CD8-positive, alpha-beta memory T cell (primary cell): Measurements from ENCODE around the gene YIF1A. TPM values are rescaled to one million over a fixed set of nuclear protein-coding genes. Genes with fewer than 3 reads are reported as not detected.
"Not testable (repeated sequence)": the region's sequence is repeated elsewhere in the genome, so short reads cannot be mapped to it uniquely, and the experiment has no call there.

Source experiments
- CTCF ChIA-PET: fragments of 350-600 bp; sonication (Branson Sonifier 250); formaldehyde crosslinking; loops from one replicate; lab custom pipeline; 2021; ENCODE audit warnings: antibody characterized with exemption; lab: Charles Lee
- POLR2A ChIA-PET: fragments of 350-600 bp; sonication (Branson Sonifier 250); formaldehyde crosslinking; loops from one replicate; lab custom pipeline; 2021; ENCODE audit warnings: antibody characterized with exemption; lab: Charles Lee
- DNase-seq, 5 donors: peaks; one replicate each; pipeline versions ENCODE4 v3.0.0 to v3.0.0-alpha.2; 2020 to 2022; ENCODE audit warnings: mixed read lengths in 1 of 5
- H3K27ac ChIP-seq: one replicate; pipeline ENCODE4 v1.7.0; 2013; ENCODE audit warnings: low read depth, mild to moderate bottlenecking, low read length, moderate library complexity
- H3K27me3 ChIP-seq: 2 replicates; pipeline ENCODE4 v1.7.0; 2013; ENCODE audit warnings: low read length, mild to moderate bottlenecking; ENCODE audit not compliant: insufficient read depth, poor library complexity, severe bottlenecking
- H3K36me3 ChIP-seq: 2 replicates; pipeline ENCODE4 v1.7.0; 2013; ENCODE audit warnings: mild to moderate bottlenecking, low read length, moderate library complexity; ENCODE audit not compliant: insufficient read depth
- H3K4me1 ChIP-seq: 2 replicates; pipeline ENCODE4 v1.7.0; 2013; ENCODE audit warnings: mild to moderate bottlenecking, low read length, moderate library complexity; ENCODE audit not compliant: insufficient read depth
- H3K4me3 ChIP-seq: 2 replicates; pipeline ENCODE4 v1.7.0; 2013; ENCODE audit warnings: mild to moderate bottlenecking, low read length
- H3K9me3 ChIP-seq: 2 replicates; pipeline ENCODE4 v1.7.0; 2013; ENCODE audit warnings: mild to moderate bottlenecking, low read length
- H3K27ac Mint-ChIP-seq, 8 donors: one replicate each; pipeline ENCODE4 v1.8.0; 2020 to 2021; ENCODE audit warnings: mixed read lengths in 8 of 8, mild to moderate bottlenecking in 6 of 8, inconsistent platforms in 3 of 8, moderate library complexity in 3 of 8
- H3K27me3 Mint-ChIP-seq, 2 donors: one replicate each; pipeline ENCODE4 v1.8.0; 2020 to 2021; ENCODE audit warnings: mixed read lengths in 2 of 2, mild to moderate bottlenecking in 1 of 2, moderate library complexity in 1 of 2
- H3K36me3 Mint-ChIP-seq, 3 donors: one replicate each; pipeline ENCODE4 v1.8.0; 2020 to 2021; ENCODE audit warnings: mixed read lengths in 3 of 3, inconsistent platforms in 1 of 3, mild to moderate bottlenecking in 1 of 3
- H3K4me1 Mint-ChIP-seq, 3 donors: one replicate each; pipeline ENCODE4 v1.8.0; 2020 to 2021; ENCODE audit warnings: mixed read lengths in 3 of 3, inconsistent platforms in 1 of 3, mild to moderate bottlenecking in 1 of 3
- H3K4me3 Mint-ChIP-seq, 7 donors: one replicate each; pipeline ENCODE4 v1.8.0; 2020 to 2021; ENCODE audit warnings: mixed read lengths in 7 of 7, mild to moderate bottlenecking in 6 of 7, moderate library complexity in 4 of 7, inconsistent platforms in 2 of 7
- H3K9me3 Mint-ChIP-seq, 5 donors: one replicate each; pipeline ENCODE4 v1.8.0; 2020 to 2022; ENCODE audit warnings: mixed read lengths in 5 of 5, mild to moderate bottlenecking in 3 of 5, moderate library complexity in 2 of 5, inconsistent platforms in 1 of 5
- polyA plus RNA-seq: library from polyadenylated mRNA; unstranded; fragments of 300-500 nt; fragmentation: Illumina TruSeq; gene quantifications from one replicate; pipeline ENCODE4 v1.2.3, GENCODE V29; 2021
- total RNA-seq, 2 experiments: library from RNA; stranded (reverse); gene quantifications; one replicate each; pipeline ENCODE4 v1.2.3, GENCODE V29; 2021

The YIF1A gene
- total and polyA plus RNA-seq, 3 experiments from 2014 or later: 61.7 to 97.3 (median 96.5) TPM

GRCh38 chr11:66313321-66314185 lies 24.6 kb upstream of the YIF1A start:
- peaks cover 0 to 3% of the 10 kb centered on the region in 2 donors for H3K27me3 Mint-ChIP-seq
- H3K4me1 ChIP-seq: peaks cover 47% of the 10 kb centered on the region
- peak in 2 of 5 donors; percentile 32 to 51 for DNase-seq

GRCh38 chr11:66312549-66313320 lies 23.8 kb upstream of the YIF1A start:
- Mint-ChIP-seq H3K4me3 (peak overlapping the region; percentile 87 to 94 (median 93)), H3K9me3 (no peaks in the 10 kb centered on the region), H3K27ac (peak overlapping the region; percentile 91 to 99 (median 98)), H3K4me1 (peaks cover 25 to 41% (median 35%) of the 10 kb centered on the region in 3 donors), H3K36me3 (peaks cover 0 to 3% (median 0%) of the 10 kb centered on the region in 3 donors), H3K27me3 (peaks cover 0 to 3% of the 10 kb centered on the region in 2 donors)
- ChIA-PET POLR2A (interaction anchor here (0.6 to 3.0 kb wide), 19 partner anchors 9 to 718 kb away, joined by 3 to 22 read pairs (median 5); partner anchors contain the start of genes B4GAT1, RAB1B, RIN1 and SLC29A2), CTCF (interaction anchor here (0.6 to 4.7 kb wide), 24 partner anchors 9 to 1050 kb away, joined by 3 to 72 read pairs (median 10); partner anchors contain the start of genes B4GAT1, BRMS1, MRPL11 and MUS81)
- no peaks in the 10 kb centered on the region for H3K27me3 ChIP-seq
- no peaks in the 10 kb centered on the region for H3K9me3 ChIP-seq
- peak overlapping the region; percentile 70 for H3K4me3 ChIP-seq
- DNase-seq: peak; percentile 97 to 99 (median 99)
- H3K4me1 ChIP-seq: peaks cover 39% of the 10 kb centered on the region
- H3K36me3 ChIP-seq: no peaks in the 10 kb centered on the region
- peak overlapping the region; percentile 66 for H3K27ac ChIP-seq

More at GRCh38 chr11:66313321-66314185, 24.6 kb upstream of the YIF1A start:
- ChIA-PET CTCF (interaction anchor here (0.9 to 4.7 kb wide), 16 partner anchors 8 to 454 kb away, joined by 3 to 72 read pairs (median 16); partner anchors contain the start of genes B4GAT1, BRMS1, MRPL11 and MUS81), POLR2A (interaction anchor here (0.6 to 3.0 kb wide), 13 partner anchors 9 to 809 kb away, joined by 3 to 22 read pairs (median 7); partner anchors contain the start of genes B4GAT1, RAB1B, RIN1 and SLC29A2)
- H3K4me3 Mint-ChIP-seq: peak overlapping the region; percentile 87 to 94 (median 93)
- peaks cover 33 to 49% (median 42%) of the 10 kb centered on the region in 3 donors for H3K4me1 Mint-ChIP-seq
- H3K9me3 ChIP-seq: no peaks in the 10 kb centered on the region
- H3K27ac ChIP-seq: peak overlapping the region; percentile 65
- no peaks in the 10 kb centered on the region for H3K36me3 ChIP-seq
- no peaks in the 10 kb centered on the region for H3K9me3 Mint-ChIP-seq
- peaks cover 0 to 3% (median 0%) of the 10 kb centered on the region in 3 donors for H3K36me3 Mint-ChIP-seq
- peak overlapping the region; percentile 70 for H3K4me3 ChIP-seq
- H3K27ac Mint-ChIP-seq: peak overlapping the region; percentile 91 to 99 (median 97)
- H3K27me3 ChIP-seq: no peaks in the 10 kb centered on the region

- Histone ChIP-seq H3K36me3 (no peaks in the 10 kb centered on the region), H3K9me3 (no peaks in the 10 kb centered on the region), H3K4me3 (peak overlapping the region; percentile 66), H3K4me1 (peaks cover 33% of the 10 kb centered on the region), H3K27me3 (no peaks in the 10 kb centered on the region), H3K27ac (peak overlapping the region; percentile 66)
- ChIA-PET CTCF (interaction anchor here (0.6 to 4.7 kb wide), 30 partner anchors 10 to 1921 kb away, joined by 3 to 72 read pairs (median 6); partner anchors contain the start of genes B4GAT1, BRMS1, MRPL11 and MUS81), POLR2A (interaction anchor here (0.5 to 3.0 kb wide), 19 partner anchors 10 to 810 kb away, joined by 3 to 22 read pairs (median 5); partner anchors contain the start of genes B4GAT1, RAB1B, RIN1 and SLC29A2)
- Mint-ChIP-seq H3K4me3 (peak overlapping the region; percentile 87 to 94 (median 93)), H3K27ac (peak overlapping the region; percentile 91 to 99 (median 98)), H3K27me3 (peaks cover 0 to 3% of the 10 kb centered on the region in 2 donors), H3K36me3 (peaks cover 0 to 3% (median 0%) of the 10 kb centered on the region in 3 donors), H3K4me1 (peaks cover 19 to 34% (median 30%) of the 10 kb centered on the region in 3 donors), H3K9me3 (no peaks in the 10 kb centered on the region)
- peak; percentile 96 to 100 (median 99) for DNase-seq
Observed at GRCh38 chr11:66311965-66312548, 23.1 kb upstream of the YIF1A start.

GRCh38 chr11:66311470-66311964 lies 22.6 kb upstream of the YIF1A start:
- peak in 1 of 5 donors; percentile 52 for DNase-seq
- CTCF ChIA-PET: interaction anchor here (0.7 to 4.7 kb wide), 26 partner anchors 11 to 1920 kb away, joined by 3 to 72 read pairs (median 8); partner anchors contain the start of genes B4GAT1, BRMS1, MRPL11 and NPAS4
- Mint-ChIP-seq H3K4me1 (peaks cover 19 to 34% (median 30%) of the 10 kb centered on the region in 3 donors), H3K27ac (peak overlapping the region; percentile 91 to 99 (median 98)), H3K36me3 (peaks cover 0 to 3% (median 0%) of the 10 kb centered on the region in 3 donors), H3K9me3 (no peaks in the 10 kb centered on the region), H3K27me3 (peaks cover 0 to 3% of the 10 kb centered on the region in 2 donors), H3K4me3 (peak overlapping the region; percentile 87 to 94 (median 93))
- Histone ChIP-seq H3K4me1 (peaks cover 33% of the 10 kb centered on the region), H3K27ac (peak overlapping the region; percentile 66), H3K4me3 (peak overlapping the region; percentile 64), H3K27me3 (no peaks in the 10 kb centered on the region), H3K9me3 (no peaks in the 10 kb centered on the region), H3K36me3 (no peaks in the 10 kb centered on the region)
- POLR2A ChIA-PET: interaction anchor here (0.5 to 3.0 kb wide), 10 partner anchors 11 to 809 kb away, joined by 4 to 22 read pairs (median 10); partner anchors contain the start of genes B4GAT1, RIN1, SLC29A2 and YIF1A

- not testable (repeated sequence) for H3K36me3 ChIP-seq, H3K27ac Mint-ChIP-seq, H3K4me3 Mint-ChIP-seq, H3K36me3 Mint-ChIP-seq, DNase-seq, H3K27me3 ChIP-seq, H3K27ac ChIP-seq, H3K27me3 Mint-ChIP-seq, H3K4me3 ChIP-seq, H3K9me3 Mint-ChIP-seq, H3K9me3 ChIP-seq
- H3K4me1 Mint-ChIP-seq: peaks cover 18 to 30% (median 26%) of the 10 kb centered on the region in 3 donors
- CTCF ChIA-PET: interaction anchor here (0.7 to 4.7 kb wide), 26 partner anchors 11 to 1919 kb away, joined by 3 to 72 read pairs (median 8); partner anchors contain the start of genes B4GAT1, BRMS1, MRPL11 and NPAS4
- POLR2A ChIA-PET: interaction anchor here (0.6 to 3.0 kb wide), 6 partner anchors 11 to 72 kb away, joined by 4 to 22 read pairs (median 12); partner anchors contain the start of genes B4GAT1, RIN1 and SLC29A2
- peaks cover 33% of the 10 kb centered on the region for H3K4me1 ChIP-seq
Observed at GRCh38 chr11:66310803-66311440, 22.0 kb upstream of the YIF1A start.

GRCh38 chr11:66310324-66310723 lies 21.4 kb upstream of the YIF1A start:
- H3K4me3 Mint-ChIP-seq: no peak overlapping the region
- H3K27me3 Mint-ChIP-seq: peaks cover 0 to 3% of the 10 kb centered on the region in 2 donors
- no peaks in the 10 kb centered on the region for H3K27me3 ChIP-seq
- no peak for DNase-seq
- H3K9me3 ChIP-seq: no peaks in the 10 kb centered on the region
- H3K36me3 Mint-ChIP-seq: peaks cover 0 to 1% (median 0%) of the 10 kb centered on the region in 3 donors
- no peak overlapping the region for H3K27ac Mint-ChIP-seq
- ChIA-PET CTCF (interaction anchor here (1.6 to 4.7 kb wide), 8 partner anchors 10 to 79 kb away, joined by 9 to 65 read pairs (median 46); partner anchors contain the start of gene RIN1), POLR2A (no interaction called here)
- H3K9me3 Mint-ChIP-seq: no peaks in the 10 kb centered on the region
- no peak overlapping the region for H3K4me3 ChIP-seq
- no peaks in the 10 kb centered on the region for H3K36me3 ChIP-seq
- H3K4me1 Mint-ChIP-seq: peaks cover 12 to 24% (median 20%) of the 10 kb centered on the region in 3 donors
- no peak overlapping the region for H3K27ac ChIP-seq
- H3K4me1 ChIP-seq: peaks cover 30% of the 10 kb centered on the region
